BE2C (cell line): Measurements from ENCODE around the gene ATXN10.

Experiments used
- DNase-seq: peaks from one replicate; pipeline ENCODE4 v3.0.0-alpha.2; 2020
- H3K27me3 ChIP-seq: fragments of 250-450 bp; sonication (Bioruptor Pico); 2 replicates; pipeline ENCODE4 v1.5.1; 2020; ENCODE audit warnings: mild to moderate bottlenecking
- H3K36me3 ChIP-seq: fragments of 250-450 bp; sonication (Bioruptor Pico); 2 replicates; pipeline ENCODE4 v1.5.1; 2020; ENCODE audit warnings: mild to moderate bottlenecking
- H3K4me1 ChIP-seq: fragments of 250-450 bp; sonication (Bioruptor Pico); 2 replicates; pipeline ENCODE4 v1.5.1; 2020
- H3K4me3 ChIP-seq: 2 replicates; pipeline ENCODE4 v1.5.1; 2011; ENCODE audit warnings: low read depth, low read length
- H3K9me3 ChIP-seq: fragments of 250-450 bp; sonication (Bioruptor Pico); 2 replicates; pipeline ENCODE4 v1.5.1; 2020
- TF ChIP-seq, protein P1 (sequence below): IDR thresholded peaks from 2 replicates; pipeline ENCODE4 v1.5.1; 2012; ENCODE audit warnings: mild to moderate bottlenecking, low read depth, low read length

Gene ATXN10

DNA sequence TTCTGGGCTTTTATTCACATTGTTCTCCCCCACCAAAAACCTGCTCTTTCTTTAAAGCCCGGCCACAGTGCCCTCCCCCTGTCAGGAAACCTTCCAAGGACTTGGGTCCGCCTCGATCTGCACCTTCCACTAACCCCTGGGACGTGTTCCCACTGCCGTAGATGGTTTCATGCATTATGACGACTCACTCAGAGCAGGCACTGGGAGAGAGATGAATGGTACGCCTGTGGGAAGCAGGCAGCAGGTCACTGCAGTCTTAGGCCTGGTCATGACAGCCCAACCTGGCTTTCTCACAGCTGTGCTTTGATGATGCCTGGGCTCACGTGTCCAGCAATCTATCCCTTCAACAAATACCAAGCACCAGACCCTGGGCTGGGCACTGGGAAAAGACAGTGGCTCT is 189.6 kb downstream of the ATXN10 start:
- Histone ChIP-seq H3K36me3 (no peaks in the 10 kb centered on the region; the same call in 1 of the 2 replicates), H3K9me3 (no peaks in the 10 kb centered on the region), H3K4me1 (no peaks in the 10 kb centered on the region), H3K4me3 (no peak overlapping the region), H3K27me3 (peaks cover 4% of the 10 kb centered on the region)
- no peak for DNase-seq
- TF ChIP-seq, protein P1, sequence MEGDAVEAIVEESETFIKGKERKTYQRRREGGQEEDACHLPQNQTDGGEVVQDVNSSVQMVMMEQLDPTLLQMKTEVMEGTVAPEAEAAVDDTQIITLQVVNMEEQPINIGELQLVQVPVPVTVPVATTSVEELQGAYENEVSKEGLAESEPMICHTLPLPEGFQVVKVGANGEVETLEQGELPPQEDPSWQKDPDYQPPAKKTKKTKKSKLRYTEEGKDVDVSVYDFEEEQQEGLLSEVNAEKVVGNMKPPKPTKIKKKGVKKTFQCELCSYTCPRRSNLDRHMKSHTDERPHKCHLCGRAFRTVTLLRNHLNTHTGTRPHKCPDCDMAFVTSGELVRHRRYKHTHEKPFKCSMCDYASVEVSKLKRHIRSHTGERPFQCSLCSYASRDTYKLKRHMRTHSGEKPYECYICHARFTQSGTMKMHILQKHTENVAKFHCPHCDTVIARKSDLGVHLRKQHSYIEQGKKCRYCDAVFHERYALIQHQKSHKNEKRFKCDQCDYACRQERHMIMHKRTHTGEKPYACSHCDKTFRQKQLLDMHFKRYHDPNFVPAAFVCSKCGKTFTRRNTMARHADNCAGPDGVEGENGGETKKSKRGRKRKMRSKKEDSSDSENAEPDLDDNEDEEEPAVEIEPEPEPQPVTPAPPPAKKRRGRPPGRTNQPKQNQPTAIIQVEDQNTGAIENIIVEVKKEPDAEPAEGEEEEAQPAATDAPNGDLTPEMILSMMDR: no peak

DNA sequence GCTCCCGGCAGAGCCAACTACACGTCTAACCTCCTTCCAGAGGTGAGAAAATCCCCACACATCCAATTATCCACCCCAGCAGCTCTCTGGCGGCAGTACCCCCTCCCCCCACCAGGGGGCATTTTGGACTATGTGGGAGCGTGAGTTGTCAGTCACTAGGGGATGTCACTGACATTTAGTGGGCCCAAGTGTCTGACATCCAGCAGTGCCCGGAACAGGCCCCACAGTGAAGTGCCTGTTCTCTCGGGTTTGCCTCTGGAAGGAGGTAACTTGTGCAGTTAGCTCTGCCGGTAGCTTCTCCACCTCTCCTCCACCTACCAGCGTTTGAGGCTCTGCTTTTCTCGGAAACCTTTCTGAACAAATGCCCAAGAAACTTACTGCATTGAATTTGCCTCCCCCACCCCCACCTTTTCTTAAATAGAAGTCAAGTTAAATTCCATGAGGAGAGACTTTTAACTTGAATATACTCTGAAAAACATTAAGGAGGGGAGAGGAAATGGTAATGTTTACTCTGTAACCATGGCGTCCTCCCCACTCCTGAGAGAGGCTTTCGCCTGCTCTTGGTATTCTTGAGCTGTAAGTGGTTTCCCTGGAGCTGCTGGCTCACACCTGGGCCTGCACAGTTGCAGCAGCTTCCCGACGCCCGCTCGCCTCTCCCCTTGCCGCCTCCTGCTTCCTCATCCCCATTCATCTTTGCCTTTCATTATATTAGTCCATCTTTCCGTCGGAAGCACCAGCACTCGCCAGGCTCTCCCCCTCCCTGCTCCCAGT is 192.5 kb downstream of the ATXN10 start:
- TF ChIP-seq, protein P1: peak; percentile 99
- H3K36me3 ChIP-seq: no peaks in the 10 kb centered on the region
- H3K4me1 ChIP-seq: no peaks in the 10 kb centered on the region
- H3K9me3 ChIP-seq: no peaks in the 10 kb centered on the region
- peaks cover 32% of the 10 kb centered on the region for H3K27me3 ChIP-seq
- peak; percentile 90 for DNase-seq
- no peak overlapping the region for H3K4me3 ChIP-seq

DNA sequence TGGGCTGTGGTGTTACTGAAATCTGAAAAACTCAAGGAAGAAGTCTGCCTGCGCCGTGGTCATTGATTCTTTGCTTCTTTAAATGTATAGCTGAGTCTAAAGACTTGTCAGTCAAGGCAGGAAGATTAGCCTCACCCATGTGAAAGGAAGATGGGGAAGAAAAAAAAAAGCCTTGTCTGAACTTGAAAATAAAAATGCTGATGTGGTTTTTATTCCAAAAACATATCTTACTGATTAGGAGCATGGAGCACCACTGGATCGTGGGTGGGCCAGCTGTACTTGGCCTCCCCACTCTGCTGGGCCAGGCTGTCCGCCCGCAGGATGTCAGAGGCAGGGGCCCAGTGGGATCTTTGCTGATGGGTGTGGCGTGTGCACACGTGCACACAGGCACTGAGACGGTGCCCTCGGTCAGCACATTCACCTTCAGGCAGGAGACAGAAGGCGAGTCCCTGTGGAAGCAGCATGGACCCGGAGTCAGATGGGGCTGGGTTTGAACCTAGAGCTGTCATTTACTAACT is 193.4 kb downstream of the ATXN10 start:
- Histone ChIP-seq H3K36me3 (no peaks in the 10 kb centered on the region), H3K4me3 (no peak overlapping the region), H3K4me1 (no peaks in the 10 kb centered on the region), H3K27me3 (peaks cover 32% of the 10 kb centered on the region), H3K9me3 (no peaks in the 10 kb centered on the region)
- TF ChIP-seq, protein P1: no peak
- DNase-seq: no peak

DNA sequence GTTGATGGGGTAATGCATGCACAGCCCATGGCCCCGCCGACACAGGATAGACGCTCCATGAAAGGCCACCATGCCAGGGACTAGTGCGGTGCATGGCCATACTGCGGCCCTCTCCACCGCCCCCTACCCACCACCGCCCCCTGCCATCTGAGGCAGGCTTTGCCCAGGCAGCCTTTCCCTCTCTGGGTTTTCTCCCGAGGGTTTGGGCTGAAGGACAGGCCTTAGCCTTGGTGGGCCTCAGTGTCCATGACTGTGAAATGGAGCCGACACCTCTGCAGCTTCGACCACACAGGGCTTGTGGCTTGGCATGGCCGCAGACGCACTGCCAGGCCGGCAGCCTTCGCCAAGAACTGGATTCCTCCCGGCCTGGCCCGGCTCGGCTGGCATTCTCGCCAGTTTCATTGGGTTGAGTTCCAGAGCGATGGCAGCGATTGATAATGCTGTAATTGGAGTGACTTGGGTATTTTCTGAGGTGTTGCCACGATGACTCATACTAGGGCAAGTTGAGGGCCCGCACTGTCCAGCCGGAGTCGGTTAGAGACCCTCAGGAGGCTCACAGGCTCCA is 194.0 kb downstream of the ATXN10 start:
- no peak overlapping the region for H3K4me3 ChIP-seq
- no peak for DNase-seq
- TF ChIP-seq, protein P1: no peak
- H3K4me1 ChIP-seq: no peaks in the 10 kb centered on the region
- no peaks in the 10 kb centered on the region for H3K36me3 ChIP-seq
- H3K9me3 ChIP-seq: no peaks in the 10 kb centered on the region
- H3K27me3 ChIP-seq: peaks cover 32% of the 10 kb centered on the region

DNA sequence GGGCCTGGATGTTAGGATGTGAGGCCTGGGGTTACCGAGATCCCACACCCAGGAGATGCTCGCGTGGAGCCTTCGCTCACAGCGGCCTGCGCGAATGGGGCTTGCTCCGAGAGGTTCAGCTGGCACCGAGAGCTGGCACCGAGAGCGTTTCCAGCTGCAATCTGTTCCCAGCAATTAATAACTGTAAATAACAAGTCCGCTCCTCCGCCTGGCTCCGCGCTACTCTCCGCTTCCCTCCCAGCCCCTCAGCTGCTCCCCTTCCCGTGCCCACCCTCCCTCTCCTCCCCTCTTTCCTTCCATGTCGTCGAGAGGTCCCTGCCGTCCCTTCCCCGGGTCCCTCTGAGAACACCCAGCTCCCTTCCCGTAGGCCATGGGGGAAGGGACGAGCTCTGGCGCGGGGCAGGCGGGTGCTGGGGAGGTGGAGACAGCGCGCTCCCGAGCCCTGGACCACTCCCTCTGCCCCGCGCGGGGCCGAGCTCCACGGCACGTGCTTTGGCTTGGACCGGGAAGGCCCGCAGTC is 194.6 kb downstream of the ATXN10 start:
- Histone ChIP-seq H3K27me3 (peaks cover 32% of the 10 kb centered on the region), H3K4me3 (no peak overlapping the region), H3K4me1 (no peaks in the 10 kb centered on the region), H3K36me3 (no peaks in the 10 kb centered on the region), H3K9me3 (no peaks in the 10 kb centered on the region)
- DNase-seq: no peak
- TF ChIP-seq, protein P1: no peak
